Measurements from ENCODE around the gene DTNA. TPM values are rescaled to one million over a fixed set of nuclear protein-coding genes. Genes with fewer than 3 reads are reported as not detected.

The DTNA gene
- total RNA-seq, 1 donor from 2014 or later: 53.4 TPM

GRCh38 chr18:34772887-34773286 is 62.8 kb downstream of the DTNA start:
- DNase-seq (ENCODE audit: low spot score): no peak

- no peak for DNase-seq (ENCODE audit: low spot score)
Observed at GRCh38 chr18:34773378-34773777, 63.3 kb downstream of the DTNA start.

- peak; percentile 46 for DNase-seq (ENCODE audit: low spot score)
Observed at GRCh38 chr18:34773961-34774766, 64.1 kb downstream of the DTNA start.

- DNase-seq (ENCODE audit: low spot score): no peak
Observed at GRCh38 chr18:34775461-34775860, 65.4 kb downstream of the DTNA start.

GRCh38 chr18:34779112-34779511 is 69.0 kb downstream of the DTNA start:
- DNase-seq (ENCODE audit: low spot score): no peak

GRCh38 chr18:34780856-34781255 is 70.8 kb downstream of the DTNA start:
- no peak for DNase-seq (ENCODE audit: low spot score)

GRCh38 chr18:34783501-34783900 is 73.4 kb downstream of the DTNA start:
- DNase-seq (ENCODE audit: low spot score): no peak

- no peak for DNase-seq (ENCODE audit: low spot score)
Observed at GRCh38 chr18:34786162-34786741, 76.2 kb downstream of the DTNA start.

- peak; percentile 61 for DNase-seq (ENCODE audit: low spot score)
Observed at GRCh38 chr18:34787931-34788532, 77.9 kb downstream of the DTNA start.

GRCh38 chr18:34789768-34790344 is 79.8 kb downstream of the DTNA start:
- no peak for DNase-seq (ENCODE audit: low spot score)

- no peak for DNase-seq (ENCODE audit: low spot score)
Observed at GRCh38 chr18:34794348-34794747, 84.2 kb downstream of the DTNA start.

GRCh38 chr18:34795070-34795732 is 85.1 kb downstream of the DTNA start:
- no peak for DNase-seq (ENCODE audit: low spot score)

- no peak for DNase-seq (ENCODE audit: low spot score)
Observed at GRCh38 chr18:34796035-34796657, 86.0 kb downstream of the DTNA start.

- no peak for DNase-seq (ENCODE audit: low spot score)
Observed at GRCh38 chr18:34799291-34799690, 89.2 kb downstream of the DTNA start.

- DNase-seq (ENCODE audit: low spot score): no peak
Observed at GRCh38 chr18:34800381-34800780, 90.3 kb downstream of the DTNA start.

GRCh38 chr18:34801774-34802173 is 91.7 kb downstream of the DTNA start:
- DNase-seq (ENCODE audit: low spot score): no peak

- no peak for DNase-seq (ENCODE audit: low spot score)
Observed at GRCh38 chr18:34802959-34803358, 92.9 kb downstream of the DTNA start.

- no peak for DNase-seq (ENCODE audit: low spot score)
Observed at GRCh38 chr18:34803877-34804400, 93.8 kb downstream of the DTNA start.

GRCh38 chr18:34805103-34805877 is 95.2 kb downstream of the DTNA start:
- no peak for DNase-seq (ENCODE audit: low spot score)

- DNase-seq (ENCODE audit: low spot score): no peak
Observed at GRCh38 chr18:34805878-34806351, 95.8 kb downstream of the DTNA start.
